Mucosa of rectum (tissue), 2 donors: ENCODE data around the gene ZNF860.

ENCODE experiments used
- H3K27ac ChIP-seq, 2 donors: one replicate each; pipeline ENCODE4 v1.7.0; 2013; ENCODE audit warnings: inconsistent platforms in 2 of 2, low read depth in 2 of 2, low read length in 2 of 2
- H3K27me3 ChIP-seq, 2 donors: one replicate each; pipeline ENCODE4 v1.7.0; 2013; ENCODE audit warnings: low read length in 2 of 2; ENCODE audit not compliant: control insufficient read depth in 2 of 2, insufficient read depth in 2 of 2
- H3K36me3 ChIP-seq, 2 donors: one replicate each; pipeline ENCODE4 v1.7.0; 2013; ENCODE audit warnings: low read length in 2 of 2; ENCODE audit not compliant: control insufficient read depth in 2 of 2, insufficient read depth in 2 of 2
- H3K4me1 ChIP-seq, 2 donors: one replicate each; pipeline ENCODE4 v1.7.0; 2013; ENCODE audit warnings: low read length in 2 of 2, mild to moderate bottlenecking in 1 of 2; ENCODE audit not compliant: control insufficient read depth in 2 of 2, insufficient read depth in 2 of 2
- H3K4me3 ChIP-seq, 2 donors: one replicate each; pipeline ENCODE4 v1.7.0; 2013; ENCODE audit warnings: low read length in 2 of 2
- H3K9ac ChIP-seq, 2 donors: one replicate each; pipeline ENCODE4 v1.7.0; 2013; ENCODE audit warnings: low read length in 2 of 2, low read depth in 1 of 2, mild to moderate bottlenecking in 1 of 2
- H3K9me3 ChIP-seq, 2 donors: one replicate each; pipeline ENCODE4 v1.7.0; 2013; ENCODE audit warnings: low read length in 2 of 2; ENCODE audit not compliant: control insufficient read depth in 2 of 2
- donor health status: healthy.
- donor health status: Normal muscosa, but diverticular disease.

Gene ZNF860

DNA sequence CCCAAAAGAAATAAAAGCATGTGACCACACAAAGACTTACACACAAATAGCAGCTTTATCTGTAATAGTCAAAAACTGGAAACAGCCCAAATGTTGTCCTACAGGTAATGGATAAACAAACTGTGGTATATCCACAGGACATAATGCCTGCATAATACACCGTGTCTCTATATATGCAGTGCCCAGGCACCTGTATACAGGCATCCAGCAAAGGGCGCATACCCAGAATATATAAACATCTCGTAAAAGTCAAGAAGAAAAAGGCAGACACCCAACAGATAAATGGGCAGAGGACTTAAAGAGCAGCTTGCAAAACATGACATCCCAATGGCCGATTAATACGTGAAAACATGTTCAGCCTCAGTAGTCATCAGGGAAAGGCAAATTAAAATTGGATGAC, 7.7 kb upstream of the ZNF860 start:
- Histone ChIP-seq H3K36me3 (no peaks in the 10 kb centered on the region), H3K9me3 (no peaks in the 10 kb centered on the region), H3K9ac (no peak overlapping the region), H3K27me3 (no peaks in the 10 kb centered on the region), H3K27ac (no peak overlapping the region), H3K4me3 (no peak overlapping the region), H3K4me1 (peaks cover 0 to 4% of the 10 kb centered on the region in 2 donors)

- Histone ChIP-seq H3K9ac (no peak overlapping the region), H3K27me3 (no peaks in the 10 kb centered on the region), H3K9me3 (no peaks in the 10 kb centered on the region), H3K4me1 (peaks cover 0 to 4% of the 10 kb centered on the region in 2 donors), H3K27ac (no peak overlapping the region), H3K36me3 (no peaks in the 10 kb centered on the region), H3K4me3 (no peak overlapping the region)
These were observed 7.1 kb upstream of the ZNF860 start for GRCh38 chr3:31974471-31974870.

- H3K27ac ChIP-seq, result no peak overlapping the region
- H3K9me3 ChIP-seq, result no peaks in the 10 kb centered on the region
- no peaks in the 10 kb centered on the region for H3K27me3 ChIP-seq
- no peak overlapping the region for H3K9ac ChIP-seq
- H3K4me1 ChIP-seq, result peaks cover 0 to 4% of the 10 kb centered on the region in 2 donors
- no peaks in the 10 kb centered on the region for H3K36me3 ChIP-seq
- H3K4me3 ChIP-seq, result no peak overlapping the region
These were observed 6.6 kb upstream of the ZNF860 start for GRCh38 chr3:31974964-31975363.

DNA sequence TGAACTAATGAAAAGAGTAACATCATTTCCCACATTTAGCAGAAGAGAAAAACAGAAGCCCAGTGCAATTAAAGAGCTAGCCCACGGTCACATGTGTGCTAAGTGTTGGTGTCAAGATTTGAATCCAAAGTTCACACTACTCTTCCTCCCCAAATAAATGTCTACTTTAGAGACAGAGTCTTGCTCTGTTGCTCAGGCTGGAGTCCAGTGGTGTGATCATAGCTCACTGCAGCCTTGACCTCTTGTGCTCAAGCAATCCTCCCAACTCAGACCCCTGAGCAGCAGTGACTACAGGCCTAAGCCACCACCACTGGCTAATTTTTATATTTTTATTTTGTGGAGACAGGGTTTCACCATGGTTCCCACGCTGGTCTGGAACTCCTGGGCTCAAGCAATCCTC, 5.2 kb upstream of the ZNF860 start:
- Histone ChIP-seq H3K9me3 (no peaks in the 10 kb centered on the region), H3K9ac (no peak overlapping the region), H3K27me3 (no peaks in the 10 kb centered on the region), H3K4me1 (peaks cover 2 to 7% of the 10 kb centered on the region in 2 donors), H3K4me3 (no peak overlapping the region), H3K36me3 (no peaks in the 10 kb centered on the region), H3K27ac (no peak overlapping the region)

DNA sequence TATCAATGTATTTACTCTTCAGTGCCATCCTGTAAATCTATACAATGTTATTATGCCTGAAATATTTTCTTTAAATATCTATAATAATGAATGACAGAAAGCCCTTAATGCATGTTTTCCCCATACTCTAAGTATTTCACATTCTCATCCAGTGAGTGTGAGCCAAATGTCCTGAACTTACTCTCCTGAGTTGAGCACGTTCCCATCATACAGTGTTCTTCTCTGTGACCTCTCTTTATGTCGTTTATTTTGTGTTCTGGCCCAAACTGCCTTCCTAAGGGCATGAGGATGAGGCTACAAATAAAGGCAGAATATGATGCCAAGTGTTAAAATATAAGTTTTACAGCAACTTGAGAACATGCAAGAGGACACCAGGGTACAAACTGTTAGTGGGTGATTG, 3.8 kb upstream of the ZNF860 start:
- no peak overlapping the region for H3K4me3 ChIP-seq
- no peak overlapping the region for H3K27ac ChIP-seq
- H3K9ac ChIP-seq, result no peak overlapping the region
- H3K9me3 ChIP-seq, result no peaks in the 10 kb centered on the region
- H3K36me3 ChIP-seq, result no peaks in the 10 kb centered on the region
- no peaks in the 10 kb centered on the region for H3K27me3 ChIP-seq
- H3K4me1 ChIP-seq, result peaks cover 6 to 11% of the 10 kb centered on the region in 2 donors

DNA sequence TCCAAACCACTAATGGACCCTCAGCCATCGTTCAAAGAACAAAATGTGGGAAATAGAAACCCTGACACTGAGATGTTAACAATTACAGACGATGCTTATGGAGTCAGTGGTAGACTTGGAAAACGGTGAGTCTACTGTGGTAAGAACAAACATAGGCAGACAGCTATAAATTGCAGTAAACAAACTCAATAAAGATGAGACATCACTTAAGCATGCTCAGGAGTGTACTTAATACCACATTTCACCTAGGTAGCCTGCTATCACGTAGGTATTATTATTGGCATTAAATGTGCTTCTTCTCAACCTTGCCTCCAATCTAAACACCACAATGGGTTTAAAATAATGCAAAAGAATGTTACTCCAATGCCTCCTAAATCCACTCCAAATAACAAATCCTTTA, 3.0 kb upstream of the ZNF860 start:
- Histone ChIP-seq H3K9ac (no peak overlapping the region), H3K36me3 (no peaks in the 10 kb centered on the region), H3K4me1 (peaks cover 6 to 11% of the 10 kb centered on the region in 2 donors), H3K9me3 (no peaks in the 10 kb centered on the region), H3K4me3 (no peak overlapping the region), H3K27me3 (no peaks in the 10 kb centered on the region), H3K27ac (no peak overlapping the region)

DNA sequence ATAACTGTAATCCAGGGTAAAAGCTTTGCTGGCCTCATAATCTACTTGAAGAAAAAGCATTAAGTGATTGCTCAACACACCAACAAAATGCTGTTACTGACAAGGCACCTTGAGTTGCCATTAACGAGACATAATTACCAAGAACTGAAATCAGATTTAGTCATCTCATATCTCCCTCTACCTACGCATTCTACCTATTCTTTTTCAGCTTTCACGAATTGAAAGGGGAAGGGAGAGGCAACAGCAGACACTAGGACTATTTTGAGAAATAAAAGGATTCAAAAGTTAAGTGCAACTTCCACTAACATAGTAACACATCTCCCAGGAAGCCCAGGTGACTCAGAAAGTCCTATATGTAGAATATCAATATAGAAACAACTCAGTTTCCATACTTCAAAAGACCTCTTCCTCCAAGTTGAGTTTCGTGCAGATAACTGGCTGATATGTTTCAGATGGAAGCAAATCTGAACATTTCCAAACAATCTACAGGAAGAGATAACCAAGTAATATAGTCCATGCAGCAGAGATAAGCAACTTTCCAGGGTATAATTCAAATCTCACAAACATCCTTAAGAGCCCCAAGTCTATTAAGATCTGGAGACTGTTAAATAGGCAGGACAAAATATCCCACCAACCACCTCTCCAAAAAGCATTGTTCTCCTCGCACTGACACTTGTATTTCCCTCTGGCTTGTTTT, 2.4 kb upstream of the ZNF860 start:
- no peaks in the 10 kb centered on the region for H3K9me3 ChIP-seq
- H3K9ac ChIP-seq, result no peak overlapping the region
- H3K4me1 ChIP-seq, result peaks cover 5 to 11% of the 10 kb centered on the region in 2 donors
- H3K4me3 ChIP-seq, result peak overlapping the region in 1 of 2 donors; percentile 8
- H3K36me3 ChIP-seq, result no peaks in the 10 kb centered on the region
- H3K27me3 ChIP-seq, result no peaks in the 10 kb centered on the region
- H3K27ac ChIP-seq, result no peak overlapping the region

- no peaks in the 10 kb centered on the region for H3K9me3 ChIP-seq
- no peaks in the 10 kb centered on the region for H3K27me3 ChIP-seq
- peak overlapping the region; percentile 88 to 94 for H3K4me3 ChIP-seq
- peaks cover 5 to 11% of the 10 kb centered on the region in 2 donors for H3K4me1 ChIP-seq
- H3K27ac ChIP-seq, result peak overlapping the region; percentile 87 to 92
- no peaks in the 10 kb centered on the region for H3K36me3 ChIP-seq
- peak overlapping the region; percentile 76 to 86 for H3K9ac ChIP-seq
These were observed 882 bp upstream of the ZNF860 start for GRCh38 chr3:31980530-31981205.

DNA sequence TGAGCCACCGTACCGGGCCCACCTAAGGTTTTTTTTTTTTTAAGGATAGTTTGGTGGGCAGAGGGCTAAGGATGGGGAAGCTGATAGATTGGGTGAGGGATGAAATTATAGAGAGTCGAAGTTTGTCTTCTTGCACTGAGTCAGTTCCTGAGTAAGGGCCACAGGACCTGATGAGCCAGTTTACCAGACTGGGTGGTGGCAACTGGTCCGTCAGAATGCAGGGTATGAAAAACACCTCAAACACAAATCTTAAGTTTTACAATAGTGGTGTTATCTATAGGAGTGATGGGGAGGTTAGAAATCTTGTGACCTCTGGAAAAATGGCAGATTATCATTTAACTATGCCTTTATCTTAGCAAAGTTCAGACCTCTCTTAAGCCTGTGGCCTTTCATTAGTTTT, 2.8 kb downstream of the ZNF860 start:
- no peak overlapping the region for H3K27ac ChIP-seq
- peaks cover 5 to 11% of the 10 kb centered on the region in 2 donors for H3K4me1 ChIP-seq
- no peak overlapping the region for H3K9ac ChIP-seq

GRCh38 chr3:31985831-31986230, 4.3 kb downstream of the ZNF860 start:
- Histone ChIP-seq H3K27me3 (no peaks in the 10 kb centered on the region), H3K4me3 (no peak overlapping the region), H3K9me3 (peaks cover 2 to 4% of the 10 kb centered on the region in 2 donors), H3K27ac (no peak overlapping the region), H3K36me3 (no peaks in the 10 kb centered on the region), H3K4me1 (peaks cover 5% of the 10 kb centered on the region in 2 donors), H3K9ac (no peak overlapping the region)

More for the DNA sequence above, 2.8 kb downstream of the ZNF860 start:
- H3K9me3 ChIP-seq, result no peaks in the 10 kb centered on the region
- H3K4me3 ChIP-seq, result no peak overlapping the region
- H3K27me3 ChIP-seq, result no peaks in the 10 kb centered on the region
- no peaks in the 10 kb centered on the region for H3K36me3 ChIP-seq
